ENCODE data around the gene TMBIM4. TPM values are rescaled to one million over a fixed set of nuclear protein-coding genes. Genes with fewer than 3 reads are reported as not detected.
A peak's percentile ranks its signal among the peaks of the same experiment; 100 is the strongest.
"Not testable (repeated sequence)": the region's sequence is repeated elsewhere in the genome, so short reads cannot be mapped to it uniquely, and the experiment has no call there.

The TMBIM4 gene
- total RNA-seq, 1 donor from 2014 or later = 47.2 TPM

DNA sequence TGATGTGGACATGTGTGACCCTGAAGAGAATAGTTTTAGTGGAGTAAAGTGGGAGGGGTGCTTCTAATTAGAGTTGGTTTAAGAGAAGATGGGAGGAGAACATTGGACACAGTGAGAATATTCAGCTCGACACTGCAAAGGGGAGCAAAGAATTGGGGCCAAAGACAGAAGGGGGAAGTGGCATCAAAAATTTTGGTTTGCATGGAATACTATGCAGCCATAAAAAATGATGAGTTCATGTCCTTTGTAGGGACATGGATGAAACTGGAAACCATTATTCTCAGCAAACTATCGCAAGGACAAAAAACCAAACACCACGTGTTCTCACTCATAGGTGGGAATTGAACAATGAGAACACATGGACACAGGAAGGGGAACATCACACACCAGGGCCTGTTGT, 15.0 kb upstream of the TMBIM4 start:
- not testable (repeated sequence) for DNase-seq

DNA sequence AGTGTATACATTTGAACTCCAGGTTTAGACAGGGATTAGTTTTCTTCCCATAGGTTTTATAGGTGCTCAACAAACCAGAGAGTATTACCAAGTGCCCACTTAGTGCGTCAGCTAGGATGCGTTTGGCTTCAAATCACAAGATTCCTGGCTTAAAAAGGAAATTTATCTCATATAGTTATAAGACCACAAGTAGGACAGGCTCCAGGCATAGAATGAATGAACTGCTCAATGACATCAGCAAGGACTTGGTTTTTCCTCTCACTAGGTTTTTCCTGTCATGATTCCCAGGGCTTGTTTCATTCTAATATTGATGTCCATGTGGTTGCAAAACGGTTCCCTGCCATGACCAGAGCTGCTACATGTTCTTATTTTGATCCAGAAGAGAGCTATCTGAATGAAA, 13.2 kb upstream of the TMBIM4 start:
- no peak for DNase-seq

DNA sequence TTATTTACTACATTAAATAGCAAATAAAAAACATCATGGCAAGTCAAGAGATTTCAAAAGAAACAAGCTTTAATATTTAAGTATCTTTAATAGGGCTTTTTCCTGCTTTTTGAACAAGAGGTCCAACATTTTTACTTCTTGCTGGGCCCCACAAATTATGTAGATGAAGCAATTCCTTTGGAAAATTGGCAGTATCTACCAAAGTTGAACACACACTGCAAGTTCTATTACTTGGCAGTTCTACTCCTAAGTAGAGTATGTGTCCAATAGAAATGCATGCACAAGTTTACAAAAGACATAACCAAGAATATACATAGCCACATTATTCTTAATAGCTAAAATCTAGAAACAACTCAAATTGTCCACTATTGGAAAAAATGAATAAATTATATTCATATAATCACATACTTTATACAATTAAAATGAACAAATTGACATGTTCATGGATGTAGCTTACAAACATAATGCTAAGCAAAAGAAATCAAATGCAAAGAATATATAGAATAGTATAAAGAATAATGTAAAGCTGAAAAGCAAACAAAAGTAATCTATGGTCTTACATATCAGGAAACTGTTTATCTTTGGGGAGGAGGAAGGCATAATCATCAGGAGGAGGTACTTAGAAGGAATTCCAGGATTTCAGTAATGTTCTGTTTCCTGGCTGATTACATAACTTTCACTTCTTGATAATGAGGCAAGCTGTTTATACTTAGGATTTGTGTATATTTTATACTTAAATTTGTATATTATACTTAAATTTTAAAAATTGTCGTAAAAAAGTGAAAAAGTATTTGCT, 6.5 kb upstream of the TMBIM4 start:
- DNase-seq = peak; percentile 63

DNA sequence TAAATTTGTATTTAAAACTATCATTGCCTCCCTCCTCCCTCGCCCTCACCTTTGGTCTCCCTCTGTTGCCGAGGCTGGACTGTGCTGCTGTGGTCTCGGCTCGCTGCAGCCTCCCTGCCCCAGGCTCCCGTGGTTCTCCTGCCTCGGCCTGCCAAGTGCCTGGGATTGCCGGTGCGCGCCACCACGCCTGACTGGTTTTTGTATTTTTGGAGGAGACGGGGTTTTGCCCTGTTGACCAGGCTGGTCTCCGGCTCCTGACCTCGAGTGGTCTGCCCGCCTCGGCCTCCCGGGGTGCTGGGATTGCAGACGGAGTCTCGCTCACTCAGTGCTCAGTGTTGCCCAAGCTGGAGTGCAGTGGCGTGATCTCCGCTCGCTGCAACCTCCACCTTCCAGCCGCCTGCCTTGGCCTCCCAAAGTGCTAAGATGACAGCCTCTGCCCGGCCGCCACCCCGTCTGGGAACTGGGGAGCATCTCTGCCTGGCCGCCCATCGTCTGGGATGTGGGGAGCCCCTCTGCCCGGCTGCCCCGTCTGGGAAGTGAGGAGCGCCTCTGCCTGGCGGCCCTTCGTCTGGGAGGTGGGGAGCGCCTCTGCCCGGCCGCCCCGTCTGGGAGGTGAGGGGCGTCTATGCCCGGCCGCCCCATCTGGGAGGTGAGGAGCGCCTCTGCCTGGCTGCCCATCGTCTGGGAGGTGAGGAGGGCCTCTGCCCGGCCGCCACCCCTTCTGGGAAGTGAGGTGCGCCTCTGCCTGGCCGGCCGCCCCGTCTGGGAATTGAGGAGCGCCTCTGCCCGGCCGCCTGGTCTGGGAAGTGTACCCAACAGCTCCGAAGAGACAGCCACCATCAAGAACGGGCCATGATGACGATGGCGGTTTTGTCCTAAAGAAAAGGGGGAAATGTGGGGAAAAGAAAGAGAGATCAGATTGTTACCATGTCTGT, 4.9 kb upstream of the TMBIM4 start:
- DNase-seq = not testable (repeated sequence)

DNA sequence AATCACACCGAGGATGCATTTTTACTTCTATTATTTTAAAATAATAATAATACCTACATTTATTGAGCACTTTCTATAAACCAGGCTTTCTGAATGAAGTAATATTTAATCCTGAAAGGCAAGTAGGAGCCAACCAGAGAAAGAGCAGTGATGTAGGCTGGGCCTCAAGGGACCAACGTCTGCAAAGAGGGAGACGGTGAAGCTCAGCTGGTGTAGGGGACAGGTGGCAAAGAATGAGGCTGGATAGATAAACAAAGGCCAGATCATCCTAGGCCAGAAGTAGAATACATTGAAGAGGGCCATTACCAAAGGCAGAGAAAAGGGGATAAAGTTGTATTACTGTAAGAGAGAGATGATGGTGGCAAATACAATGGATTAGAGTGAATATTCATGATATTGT, 810 bp upstream of the TMBIM4 start:
- DNase-seq = no peak

DNA sequence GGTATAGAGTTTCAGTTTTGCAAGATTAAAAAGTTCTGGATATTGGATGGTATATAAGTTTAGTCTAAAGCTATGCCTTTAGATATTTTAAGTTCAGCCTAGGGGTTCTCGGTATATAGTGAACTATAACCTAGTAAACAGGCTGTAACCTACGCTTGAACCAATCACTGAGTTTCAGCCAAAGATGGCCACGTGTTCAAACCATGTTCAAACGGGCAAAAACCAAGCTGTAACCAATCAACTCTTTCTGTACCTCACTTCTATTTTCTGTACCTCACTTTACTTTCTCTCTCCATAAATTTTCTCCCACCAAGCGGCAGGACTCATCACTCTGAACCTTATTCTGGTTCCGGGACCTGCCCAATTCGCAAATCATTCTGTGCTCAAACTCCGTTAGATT, 1.4 kb downstream of the TMBIM4 start:
- DNase-seq = no peak

DNA sequence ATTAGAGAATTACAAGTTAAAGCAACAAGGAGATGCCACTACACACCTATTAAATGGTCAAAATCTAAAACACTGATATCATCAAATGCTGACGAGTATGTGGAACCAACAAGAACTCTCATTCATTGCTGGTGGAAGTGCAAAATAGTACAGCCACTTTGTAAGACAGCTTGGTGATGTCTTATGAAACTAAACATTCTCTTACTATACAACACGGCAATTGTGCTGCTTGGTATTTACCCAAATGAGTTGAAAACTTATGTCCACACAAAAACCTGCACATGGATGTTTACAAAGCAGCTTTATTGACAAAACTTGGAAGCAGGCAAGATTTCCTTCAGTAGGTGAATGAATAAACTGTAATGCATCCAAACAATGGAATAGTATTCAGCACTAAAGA, 3.2 kb downstream of the TMBIM4 start:
- DNase-seq = no peak

DNA sequence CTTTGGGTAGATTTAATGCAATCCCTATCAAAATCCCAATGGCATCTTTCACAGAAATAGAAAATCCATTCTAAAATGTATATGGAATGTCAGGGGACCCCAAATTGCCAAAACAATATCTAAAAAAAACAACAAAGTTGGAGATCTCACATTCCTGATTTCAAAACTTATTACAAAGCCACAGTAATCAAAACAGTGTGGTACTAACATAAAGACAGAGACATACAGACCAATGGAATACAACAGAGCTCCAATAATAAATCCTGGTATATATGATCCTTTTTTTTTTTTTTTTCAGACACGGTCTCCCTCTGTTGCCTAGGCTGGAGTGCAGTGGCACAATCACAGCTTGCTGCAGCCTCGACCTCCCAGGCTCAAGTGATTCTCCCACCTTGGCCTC, 4.7 kb downstream of the TMBIM4 start:
- no peak for DNase-seq

DNA sequence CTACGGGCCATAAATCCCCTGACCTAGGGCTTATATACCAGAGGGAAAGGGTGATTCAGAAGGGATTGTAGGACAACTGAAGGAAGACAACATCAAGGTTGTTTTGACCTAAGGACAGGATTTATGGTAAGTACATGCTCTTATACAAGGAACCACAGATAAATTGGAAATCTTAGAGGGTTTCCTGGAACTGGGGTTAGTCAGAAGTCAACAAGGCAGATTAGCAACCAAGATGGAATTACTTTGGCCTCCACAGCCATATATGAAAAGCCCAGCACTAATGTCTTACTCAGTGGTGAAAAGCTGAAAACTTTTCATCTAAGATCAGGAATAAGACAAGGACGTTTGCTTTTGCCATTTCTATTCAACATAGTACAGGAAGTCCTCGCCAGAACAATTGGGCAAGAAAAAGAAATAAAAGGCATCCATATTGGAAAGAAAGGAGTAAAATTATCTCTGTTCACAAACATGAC, 5.4 kb downstream of the TMBIM4 start:
- DNase-seq = no peak

DNA sequence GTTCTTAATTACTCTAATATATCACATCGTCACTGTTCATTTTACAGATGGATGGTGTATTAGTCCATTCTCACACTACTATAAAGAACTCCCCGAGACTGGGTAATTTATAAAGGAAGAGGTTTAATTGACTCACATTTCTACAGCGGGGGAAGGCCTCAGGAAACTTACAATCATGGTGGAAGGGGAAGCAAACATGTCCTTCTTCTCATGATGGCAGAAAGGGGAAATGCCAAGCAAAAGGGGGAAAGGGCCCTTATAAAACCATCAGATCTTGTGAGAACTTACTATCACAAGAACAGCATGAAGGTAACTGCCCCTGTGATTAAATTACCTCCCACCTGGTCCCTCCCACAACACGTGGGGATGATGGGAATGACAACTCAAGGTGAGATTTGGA, 6.5 kb downstream of the TMBIM4 start:
- DNase-seq = no peak

DNA sequence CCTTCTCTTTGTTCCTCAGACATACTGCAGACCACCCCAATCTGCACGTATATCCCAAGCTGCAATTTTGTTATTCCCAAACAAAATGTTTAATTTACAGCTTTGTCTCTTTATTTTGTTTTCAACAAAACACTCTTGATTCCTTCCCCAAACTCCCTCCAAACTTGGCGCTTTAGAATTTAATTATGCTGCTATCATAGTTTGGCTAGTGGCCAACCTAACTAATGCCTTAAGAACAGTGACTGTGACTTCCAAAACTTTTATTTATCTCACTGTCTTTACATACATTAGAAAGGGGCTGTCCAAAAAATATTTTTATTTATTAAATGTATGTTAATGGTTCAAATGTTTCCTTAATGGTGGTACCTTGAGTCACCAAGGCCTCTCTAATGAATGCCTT, 7.1 kb downstream of the TMBIM4 start:
- DNase-seq = no peak

DNA sequence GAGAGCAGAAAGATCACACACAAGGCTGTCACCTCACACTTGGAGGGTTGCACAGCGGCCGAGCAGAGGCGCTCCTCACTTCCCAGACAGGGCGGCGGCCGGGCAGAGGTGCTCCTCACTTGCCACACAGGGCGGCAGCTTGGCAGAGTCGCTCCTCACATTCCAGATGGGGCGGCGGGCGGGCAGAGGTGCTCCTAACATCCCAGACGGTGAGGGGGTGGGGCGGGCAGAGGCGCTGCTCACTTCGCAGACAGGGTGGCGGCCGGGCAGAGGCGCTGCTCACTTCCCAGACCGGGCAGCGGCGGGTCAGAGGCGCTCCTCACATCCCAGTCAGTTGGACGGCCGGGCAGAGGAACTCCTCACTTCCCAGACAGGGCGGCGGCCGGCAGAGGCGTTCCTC, 9.1 kb downstream of the TMBIM4 start:
- no peak for DNase-seq

DNA sequence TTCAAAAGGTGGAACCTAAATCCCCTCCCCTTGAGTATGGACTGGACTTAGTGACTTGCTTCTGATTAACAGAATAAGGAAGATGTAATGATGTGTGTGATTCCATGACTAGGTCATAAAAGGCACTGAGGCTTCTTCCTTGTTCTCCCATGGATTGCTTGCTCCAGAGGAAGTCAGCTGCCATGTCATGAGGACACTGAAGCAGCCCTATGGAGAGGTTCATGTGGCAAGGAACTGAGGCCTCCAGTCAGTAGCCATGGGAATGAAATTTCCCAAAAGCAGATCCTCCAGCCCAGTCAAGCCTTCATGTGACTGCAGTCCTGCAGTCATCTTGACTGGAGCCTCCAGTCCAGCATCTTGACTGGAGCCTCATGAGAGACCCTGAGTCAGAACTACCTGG, 10.7 kb downstream of the TMBIM4 start:
- DNase-seq = no peak

DNA sequence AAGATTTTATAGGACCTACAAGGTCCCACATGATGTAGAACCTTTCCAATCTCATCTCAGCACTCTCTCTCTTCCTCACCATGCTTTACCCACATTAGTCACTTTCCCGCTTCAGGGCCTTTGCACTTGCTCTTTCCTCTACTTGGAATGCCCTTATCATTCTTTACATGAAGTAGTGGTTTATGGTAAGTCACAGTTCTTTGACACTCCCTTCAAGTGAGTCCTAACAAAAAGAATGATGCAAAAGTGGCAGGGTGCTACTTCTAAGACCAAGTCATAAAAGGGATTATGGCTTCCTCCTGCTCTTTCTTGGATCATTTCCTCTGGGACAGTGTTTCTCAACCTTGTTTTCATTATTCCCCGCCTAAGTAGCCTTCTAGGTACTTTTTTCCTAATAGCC, 13.1 kb downstream of the TMBIM4 start:
- no peak for DNase-seq

DNA sequence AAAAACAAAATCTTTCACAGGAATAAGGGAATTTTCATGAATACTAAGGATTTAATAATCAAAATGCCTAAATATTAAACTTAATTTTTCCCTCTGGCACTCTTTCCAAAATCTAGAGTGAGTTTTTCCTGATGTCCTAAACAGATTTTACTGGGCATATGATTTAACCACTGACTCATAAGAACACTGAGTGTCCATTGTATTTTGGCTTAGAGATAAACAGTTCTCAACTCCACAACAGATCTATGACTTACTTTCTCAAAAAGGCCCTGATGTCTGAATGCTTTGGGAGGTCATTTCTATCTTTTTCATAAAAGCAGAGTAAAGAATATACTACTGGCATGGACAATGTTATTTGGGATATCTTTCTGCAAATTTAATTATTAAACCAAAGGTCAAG, 15.0 kb downstream of the TMBIM4 start:
- DNase-seq = no peak

DNA sequence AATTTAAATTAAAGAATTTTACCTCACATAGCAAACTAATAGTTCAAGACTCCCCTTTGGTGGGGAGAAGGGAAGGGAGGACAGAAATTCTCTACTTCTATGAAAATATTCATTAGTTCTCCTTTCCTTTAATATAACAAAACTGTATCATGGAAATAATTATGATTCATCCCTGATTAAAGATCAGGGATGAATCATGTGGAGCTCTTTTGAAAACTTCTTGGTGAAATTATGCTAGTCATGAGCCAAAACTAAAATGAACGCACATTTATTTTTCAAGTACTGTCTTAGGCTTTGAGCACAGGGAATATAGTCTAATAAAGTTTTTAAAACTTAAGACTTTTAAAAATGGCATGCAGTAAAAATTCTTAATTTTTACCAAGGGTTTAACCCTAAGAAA, 17.1 kb downstream of the TMBIM4 start:
- DNase-seq = no peak

DNA sequence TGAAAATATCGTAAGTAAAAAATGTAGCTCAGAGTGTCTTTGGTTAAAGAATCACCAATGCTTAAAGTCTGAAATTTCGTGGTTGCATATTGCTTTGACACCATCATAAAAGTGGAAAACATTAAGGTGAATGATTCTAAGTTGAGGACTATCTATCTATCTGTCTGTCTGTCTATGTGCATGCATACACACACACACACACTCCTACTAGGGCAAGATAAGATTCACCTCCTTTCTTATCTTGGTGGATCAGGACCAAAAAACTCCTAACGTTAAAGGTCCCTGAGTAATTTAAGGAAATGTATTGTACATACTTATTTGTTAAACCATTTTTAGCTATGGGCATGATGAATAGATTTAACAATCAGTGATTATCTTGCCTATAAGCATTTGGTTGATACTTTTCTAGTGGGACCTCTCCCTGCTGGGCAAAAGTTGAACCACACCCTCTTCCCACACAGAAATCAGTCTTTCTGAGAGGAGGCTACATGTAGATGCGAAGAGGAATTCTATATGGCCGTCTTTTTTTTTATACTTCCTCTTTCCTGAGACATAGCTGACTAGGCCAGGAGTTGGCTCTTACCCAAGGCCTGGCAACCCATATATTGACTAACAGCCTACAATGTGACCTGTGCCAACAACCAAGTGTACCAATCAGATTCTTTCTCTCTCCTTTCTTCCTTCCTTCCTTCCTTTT, 19.9 kb downstream of the TMBIM4 start:
- no peak for DNase-seq

DNA sequence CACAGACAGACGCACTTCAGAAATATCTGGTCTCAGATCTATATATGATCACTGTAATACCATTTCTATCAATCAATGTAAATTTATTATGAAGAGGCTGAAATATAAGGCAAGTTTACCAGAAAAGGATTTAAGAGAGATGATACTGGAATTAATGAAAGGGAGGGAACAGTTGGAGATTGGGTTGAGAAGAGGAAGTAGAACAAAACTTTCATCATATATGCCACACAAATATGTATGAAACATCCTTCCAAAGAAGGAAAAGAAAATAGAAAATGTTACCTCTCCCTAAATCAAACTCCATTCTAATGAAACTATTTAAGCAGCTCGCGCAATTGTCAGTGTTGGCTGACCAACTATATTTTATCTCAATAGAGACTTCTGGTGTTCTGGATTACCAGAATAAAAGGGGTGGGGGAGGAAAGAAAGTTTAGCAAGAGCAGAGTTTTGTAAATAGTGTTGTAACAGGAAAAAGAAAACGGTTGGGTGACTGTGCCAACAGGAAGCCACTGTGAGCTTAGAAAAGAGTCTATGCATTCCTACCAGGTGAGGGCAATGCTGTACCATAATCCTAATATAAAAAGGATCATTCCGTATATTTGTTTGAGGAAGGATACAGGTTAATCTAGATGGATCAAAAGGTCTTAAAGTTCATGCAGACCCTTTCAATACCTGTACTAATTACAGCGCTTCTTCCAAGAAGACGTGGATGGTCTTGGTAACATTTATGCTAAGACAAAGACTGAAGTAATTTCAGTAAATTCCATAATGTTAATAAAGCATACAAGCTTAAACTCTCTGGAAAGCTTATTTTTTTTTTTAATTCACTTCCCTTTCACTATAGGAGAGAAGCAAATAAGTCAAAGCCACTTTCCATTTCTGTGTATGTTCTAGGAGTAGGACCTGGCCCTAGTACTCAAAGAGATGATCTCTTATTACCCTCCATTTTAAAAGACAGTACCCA, 24.7 kb downstream of the TMBIM4 start:
- DNase-seq = peak; percentile 26

DNA sequence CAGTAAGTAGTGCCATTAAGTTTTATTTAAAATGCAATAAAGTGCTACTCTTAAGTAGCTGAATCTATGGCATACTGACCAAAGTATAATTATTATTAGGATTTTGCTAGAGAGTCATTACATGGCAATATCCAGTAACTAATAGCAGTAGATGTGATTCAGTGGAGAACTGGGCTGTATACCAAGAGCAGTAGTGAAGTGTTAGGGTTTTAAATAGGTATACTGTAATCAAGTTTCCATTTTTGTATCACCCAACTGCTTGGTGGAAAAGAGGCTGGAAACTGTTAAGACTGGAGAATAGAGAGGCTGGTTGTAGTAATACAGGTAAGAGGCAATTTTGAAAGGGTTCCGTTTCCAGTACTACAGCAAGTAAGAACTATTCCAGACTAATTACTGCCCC, 25.9 kb downstream of the TMBIM4 start:
- no peak for DNase-seq

DNA sequence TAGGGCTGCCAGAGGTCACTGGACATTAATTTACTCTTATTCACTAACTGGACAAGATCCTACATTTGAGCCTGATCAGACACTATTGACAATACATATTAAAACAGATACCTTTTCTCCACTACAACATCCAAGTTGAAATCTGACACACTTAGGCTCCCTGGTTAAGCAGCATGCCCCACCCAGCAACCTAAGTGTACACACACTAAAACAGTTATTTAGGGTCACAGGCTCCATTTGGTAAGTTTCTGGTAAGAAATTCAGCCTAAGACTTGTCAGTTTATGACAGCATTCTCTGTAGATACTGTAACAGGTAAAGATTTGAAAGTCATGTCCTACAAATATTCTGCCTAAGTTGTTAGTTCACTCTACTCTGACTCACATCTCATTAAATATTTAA, 27.0 kb downstream of the TMBIM4 start:
- no peak for DNase-seq

DNA sequence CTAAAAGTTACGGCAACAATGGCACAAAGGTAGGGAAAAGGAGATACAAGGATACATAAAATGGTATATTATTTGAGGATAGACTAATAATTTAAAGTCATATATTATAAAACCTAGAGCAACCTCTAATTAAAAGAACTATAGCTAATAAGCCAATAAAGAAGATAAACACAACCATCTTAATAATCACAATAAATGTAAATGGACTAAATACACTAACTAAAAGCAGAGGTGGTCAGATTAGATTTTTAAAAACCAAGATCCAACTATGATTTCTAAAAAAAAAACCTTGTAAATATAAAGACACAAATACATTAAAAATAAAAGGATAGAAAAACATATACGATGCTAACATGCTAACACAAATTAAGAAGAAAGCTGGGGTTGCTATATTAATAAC, 28.5 kb downstream of the TMBIM4 start:
- no peak for DNase-seq

DNA sequence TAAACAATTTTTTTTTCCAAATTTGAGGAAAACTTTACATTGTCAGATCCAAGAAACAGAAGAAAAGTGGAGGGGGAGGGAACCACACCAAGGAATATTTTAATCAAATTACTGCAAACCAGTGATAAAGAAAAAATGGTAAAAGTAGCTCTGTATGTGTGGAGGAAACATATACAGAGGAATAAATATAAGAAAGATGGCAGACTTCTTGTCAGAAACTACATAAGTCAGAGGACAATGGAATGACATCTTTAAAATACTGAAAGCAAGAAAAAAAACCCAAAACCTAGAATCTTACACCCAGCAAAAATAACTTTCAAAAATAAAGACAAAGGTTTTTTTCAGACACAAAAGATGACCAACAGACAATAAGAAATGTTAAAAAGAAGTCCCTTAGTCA, 29.1 kb downstream of the TMBIM4 start:
- no peak for DNase-seq

Data from skin of body (tissue), 2 donors.